DOHH2 (cell line): ENCODE measurements around the gene MYG1.

Experiments used
- H3F3A ChIP-seq: fragments of 200-600 bp; sonication (generic), shearing (Covaris generic); 2 replicates; pipeline ENCODE4 v1.6.0; 2016; ENCODE audit warnings: antibody characterized with exemption, mild to moderate bottlenecking; ENCODE audit not compliant: control insufficient read depth, insufficient read depth
- H3K27ac ChIP-seq: fragments of 200-600 bp; sonication (generic); 2 replicates; pipeline ENCODE4 v1.5.1; 2014; ENCODE audit warnings: low read depth, mild to moderate bottlenecking, low read length, moderate library complexity
- H3K27me3 ChIP-seq: fragments of 200-600 bp; sonication (generic); 2 replicates; pipeline ENCODE4 v1.6.1; 2014; ENCODE audit warnings: mild to moderate bottlenecking, low read length, mixed read lengths; ENCODE audit not compliant: control insufficient read depth
- H3K36me3 ChIP-seq: fragments of 200-600 bp; sonication (generic); 2 replicates; pipeline ENCODE4 v1.6.1; 2014; ENCODE audit warnings: mild to moderate bottlenecking, low read length, moderate library complexity, mixed read lengths; ENCODE audit not compliant: control insufficient read depth
- H3K4me1 ChIP-seq: fragments of 200-600 bp; sonication (generic); 2 replicates; pipeline ENCODE4 v1.6.1; 2014; ENCODE audit warnings: mild to moderate bottlenecking, low read length, mixed read lengths; ENCODE audit not compliant: control insufficient read depth
- H3K4me2 ChIP-seq: fragments of 200-600 bp; sonication (generic); 2 replicates; pipeline ENCODE4 v1.6.0; 2014; ENCODE audit warnings: mild to moderate bottlenecking, low read length, moderate library complexity
- H3K4me3 ChIP-seq: fragments of 200-600 bp; sonication (generic); 2 replicates; pipeline ENCODE4 v1.5.1; 2014; ENCODE audit warnings: mild to moderate bottlenecking, low read length, mixed read lengths
- H3K79me2 ChIP-seq: fragments of 200-600 bp; sonication (generic); 2 replicates; pipeline ENCODE4 v1.6.1; 2014; ENCODE audit warnings: mild to moderate bottlenecking, low read length, mixed read lengths; ENCODE audit not compliant: control insufficient read depth
- H3K9me2 ChIP-seq: fragments of 200-600 bp; sonication (generic); replicated peaks from 2 replicates; pipeline ENCODE4 v1.6.1; 2014; ENCODE audit warnings: mild to moderate bottlenecking, low read length, mixed read lengths; ENCODE audit not compliant: control insufficient read depth
- H3K9me3 ChIP-seq: fragments of 200-600 bp; sonication (generic); 2 replicates; pipeline ENCODE4 v1.6.1; 2014; ENCODE audit warnings: antibody characterized with exemption, low read length, mixed read lengths; ENCODE audit not compliant: control insufficient read depth, insufficient read depth
- H4K20me1 ChIP-seq: fragments of 200-600 bp; sonication (generic); 2 replicates; pipeline ENCODE4 v1.6.0; 2014; ENCODE audit warnings: low read depth, mild to moderate bottlenecking, antibody characterized with exemption, low read length, moderate library complexity; ENCODE audit not compliant: control insufficient read depth, insufficient read depth
- EZH2phosphoT487 ChIP-seq: fragments of 200-600 bp; sonication (generic); IDR thresholded peaks from 2 replicates; pipeline ENCODE4 v1.6.1; 2017; ENCODE audit warnings: borderline replicate concordance, mild to moderate bottlenecking, antibody characterized with exemption, low read length, moderate library complexity, mixed read lengths
- TF ChIP-seq, protein P1 (sequence below): fragments of 200-600 bp; sonication (generic); IDR thresholded peaks from one replicate; pipeline ENCODE4 v1.5.1; 2014; ENCODE audit warnings: antibody characterized with exemption, mild to moderate bottlenecking, low read depth, low read length; ENCODE audit not compliant: poor library complexity, severe bottlenecking

The MYG1 gene

DNA sequence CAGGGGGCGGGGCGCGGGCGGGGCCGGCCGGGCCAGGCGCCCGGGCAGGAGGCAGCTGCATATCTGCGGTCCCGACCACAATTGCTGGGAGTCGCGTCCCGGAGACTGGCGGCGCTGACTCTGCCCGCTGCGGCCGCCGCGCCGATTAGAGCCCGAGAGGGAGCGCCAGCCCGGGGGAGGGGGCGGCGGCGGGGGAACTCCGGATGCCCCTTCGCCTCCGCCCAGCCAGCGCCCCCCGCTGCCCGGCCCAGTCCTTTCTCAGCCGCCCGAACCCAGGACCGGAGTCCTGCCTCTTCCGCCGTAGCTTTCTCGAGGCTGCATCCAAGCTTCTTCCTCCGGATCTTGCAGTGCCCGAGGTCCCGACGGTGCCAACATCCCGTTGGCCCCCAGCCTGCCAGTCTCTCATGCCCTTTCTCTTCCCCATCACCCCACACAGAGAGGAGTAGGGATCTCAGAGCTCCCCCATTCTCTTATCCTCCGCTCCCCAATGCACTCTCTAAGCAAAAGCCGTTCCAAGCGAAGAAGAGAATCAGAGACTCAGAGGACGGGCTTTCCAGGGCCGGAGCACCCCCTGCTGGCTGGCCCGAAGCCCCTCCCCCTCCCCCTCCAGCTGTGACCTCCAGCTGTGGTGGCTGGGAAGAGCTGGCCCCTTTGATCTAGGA lies 45.5 kb downstream of the MYG1 start:
- Histone ChIP-seq H3K79me2 (no peaks in the 10 kb centered on the region), H3K4me1 (peaks cover 24% of the 10 kb centered on the region), H3K27me3 (peaks cover 6% of the 10 kb centered on the region), H3K9me3 (no peaks in the 10 kb centered on the region), H3K4me3 (peak overlapping the region; percentile 76), H3K9me2 (no peaks in the 10 kb centered on the region), H3K4me2 (peak overlapping the region; percentile 90), H4K20me1 (0 out of 2 replicates have a peak, but pooled peaks cover 3% of the 10 kb centered on the region), H3K36me3 (no peaks in the 10 kb centered on the region), H3K27ac (no peak overlapping the region), H3F3A (peaks cover 14% of the 10 kb centered on the region)
- TF ChIP-seq, protein P1, sequence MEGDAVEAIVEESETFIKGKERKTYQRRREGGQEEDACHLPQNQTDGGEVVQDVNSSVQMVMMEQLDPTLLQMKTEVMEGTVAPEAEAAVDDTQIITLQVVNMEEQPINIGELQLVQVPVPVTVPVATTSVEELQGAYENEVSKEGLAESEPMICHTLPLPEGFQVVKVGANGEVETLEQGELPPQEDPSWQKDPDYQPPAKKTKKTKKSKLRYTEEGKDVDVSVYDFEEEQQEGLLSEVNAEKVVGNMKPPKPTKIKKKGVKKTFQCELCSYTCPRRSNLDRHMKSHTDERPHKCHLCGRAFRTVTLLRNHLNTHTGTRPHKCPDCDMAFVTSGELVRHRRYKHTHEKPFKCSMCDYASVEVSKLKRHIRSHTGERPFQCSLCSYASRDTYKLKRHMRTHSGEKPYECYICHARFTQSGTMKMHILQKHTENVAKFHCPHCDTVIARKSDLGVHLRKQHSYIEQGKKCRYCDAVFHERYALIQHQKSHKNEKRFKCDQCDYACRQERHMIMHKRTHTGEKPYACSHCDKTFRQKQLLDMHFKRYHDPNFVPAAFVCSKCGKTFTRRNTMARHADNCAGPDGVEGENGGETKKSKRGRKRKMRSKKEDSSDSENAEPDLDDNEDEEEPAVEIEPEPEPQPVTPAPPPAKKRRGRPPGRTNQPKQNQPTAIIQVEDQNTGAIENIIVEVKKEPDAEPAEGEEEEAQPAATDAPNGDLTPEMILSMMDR: peak; percentile 91
- no peak for TF ChIP-seq EZH2phosphoT487

DNA sequence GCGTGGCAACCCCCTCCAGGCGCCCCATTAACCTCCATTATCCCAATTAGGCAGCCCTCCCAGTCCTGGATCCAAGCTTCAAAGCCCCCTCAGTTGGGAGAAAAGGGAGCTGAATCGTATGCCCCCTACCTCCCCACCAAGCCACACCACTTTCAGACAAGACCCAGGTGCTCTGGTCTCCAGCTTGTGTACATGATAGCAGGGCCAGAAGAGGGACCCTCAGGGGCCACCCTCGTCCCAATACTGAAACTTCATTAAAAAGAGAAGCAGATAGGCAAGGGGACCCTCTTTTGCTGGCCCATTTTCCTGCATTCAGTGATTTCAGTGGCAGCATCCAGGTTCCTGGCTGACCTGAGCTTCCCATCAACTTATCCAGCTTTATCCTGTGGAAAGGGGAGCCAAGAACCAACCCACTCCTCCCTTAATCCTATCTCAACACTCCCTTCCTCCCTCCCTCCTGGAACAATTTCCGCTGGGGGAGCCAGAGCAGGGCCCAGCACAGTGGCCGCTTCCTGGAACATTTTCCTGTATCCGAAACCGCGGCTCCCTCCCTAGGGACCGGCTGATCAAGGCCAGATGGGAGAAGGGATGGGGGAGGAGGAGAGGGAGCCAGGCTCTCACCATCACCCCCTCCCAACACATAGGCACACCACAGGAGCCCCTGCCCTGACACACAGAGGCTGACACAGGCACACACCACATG lies 46.1 kb downstream of the MYG1 start:
- no peaks in the 10 kb centered on the region for H3K36me3 ChIP-seq
- H4K20me1 ChIP-seq: 0 out of 2 replicates have a peak, but pooled peaks cover 3% of the 10 kb centered on the region
- peak overlapping the region; percentile 90 for H3K4me2 ChIP-seq
- no peaks in the 10 kb centered on the region for H3K9me3 ChIP-seq
- H3K9me2 ChIP-seq: no peaks in the 10 kb centered on the region
- peaks cover 24% of the 10 kb centered on the region for H3K4me1 ChIP-seq
- peak overlapping the region; percentile 76 for H3K4me3 ChIP-seq
- H3F3A ChIP-seq: peaks cover 14% of the 10 kb centered on the region
- no peaks in the 10 kb centered on the region for H3K79me2 ChIP-seq
- no peak overlapping the region for H3K27ac ChIP-seq
- TF ChIP-seq, protein P1: no peak
- no peak for TF ChIP-seq EZH2phosphoT487
- H3K27me3 ChIP-seq: no peaks in the 10 kb centered on the region

DNA sequence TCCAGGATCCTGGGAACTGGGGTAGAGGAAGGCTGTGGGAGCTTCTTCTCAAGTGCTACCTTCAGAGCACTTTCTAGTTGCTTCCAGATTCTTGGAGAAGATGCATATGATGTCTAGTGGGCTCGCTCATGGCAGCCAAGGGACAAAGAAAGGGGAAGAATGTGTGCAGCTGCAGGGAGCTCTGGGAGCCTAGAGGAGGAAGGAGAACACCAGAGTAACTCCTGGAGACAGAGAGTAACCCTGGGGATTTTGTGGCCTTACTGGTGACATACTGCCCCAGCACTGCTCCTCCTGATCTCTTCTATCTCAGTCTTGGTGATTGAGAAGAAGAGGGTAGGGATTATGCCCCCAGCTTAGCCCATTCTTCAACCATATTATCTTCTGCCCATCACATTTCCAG lies 47.0 kb downstream of the MYG1 start:
- Histone ChIP-seq H3K27ac (no peak overlapping the region), H3K9me2 (no peaks in the 10 kb centered on the region), H3K4me3 (no peak overlapping the region)

More for the DNA sequence above, 47.0 kb downstream of the MYG1 start:
- no peaks in the 10 kb centered on the region for H3K79me2 ChIP-seq
- H3K27me3 ChIP-seq: no peaks in the 10 kb centered on the region
- TF ChIP-seq, protein P1: no peak
- TF ChIP-seq EZH2phosphoT487: no peak
- H3K4me1 ChIP-seq: peaks cover 24% of the 10 kb centered on the region
- H3K36me3 ChIP-seq: no peaks in the 10 kb centered on the region
- no peak overlapping the region for H3K4me2 ChIP-seq
- H4K20me1 ChIP-seq: 0 out of 2 replicates have a peak, but pooled peaks cover 3% of the 10 kb centered on the region
- peaks cover 14% of the 10 kb centered on the region for H3F3A ChIP-seq
- no peaks in the 10 kb centered on the region for H3K9me3 ChIP-seq
